Measurements from ENCODE around the gene ZNF540. TPM values are rescaled to one million over a fixed set of nuclear protein-coding genes. Genes with fewer than 3 reads are reported as not detected.

The ZNF540 gene
- 6.9 TPM for total RNA-seq
- long read RNA-seq, transcript ZNF540-201 (5 exons, 3,099 nt), result major isoform, 5 of 8 reads
- long read RNA-seq, partial matches to known transcripts, result 1 of 8 reads
- long read RNA-seq, other reads (novel, unspliced or antisense), result 1 of 8 reads

DNA sequence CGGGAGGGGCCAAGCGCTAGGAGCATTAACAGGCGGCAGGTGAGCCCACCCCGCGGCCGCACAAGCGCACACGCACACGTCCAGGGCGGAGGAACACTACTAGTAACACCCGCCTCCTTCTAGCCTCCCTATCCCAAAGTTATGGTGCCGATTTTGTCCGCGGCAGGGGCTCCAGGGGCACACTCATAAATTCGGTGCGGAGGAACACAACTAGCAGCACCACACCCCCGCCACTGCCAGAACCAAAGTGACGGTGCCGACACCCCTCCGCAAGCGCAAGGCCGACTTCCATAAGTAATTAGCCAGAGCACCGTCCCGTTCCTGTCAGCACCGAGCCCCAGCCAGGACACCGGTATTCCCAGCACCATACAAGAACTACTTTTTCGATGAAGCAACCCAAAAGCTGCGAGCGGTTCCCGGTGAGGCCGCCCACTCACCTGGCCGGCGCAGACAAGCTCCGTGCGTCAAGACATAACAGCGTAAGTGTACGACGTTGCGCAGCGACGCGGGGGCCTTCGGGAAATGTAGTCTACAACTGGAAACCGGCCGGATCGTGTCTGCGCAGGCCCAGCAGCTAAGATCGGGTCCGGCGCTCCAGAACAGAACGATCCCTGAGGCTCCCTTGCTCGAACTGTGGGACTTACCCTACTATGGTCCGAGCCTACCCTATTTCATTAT, at the start of gene ZNF540, which contains the start of gene ZNF571:
Gene ZNF540, plus strand, starts transcription at position 573 of the 678 bp plus-strand sequence. CDS start 3,572 bp downstream, outside the sequence.
Gene ZNF571, minus strand, starts transcription at position 489 of the 678 bp plus-strand sequence. CDS start 8,116 bp downstream, outside the sequence.
- Histone ChIP-seq H3K9me3 (replicated peaks) (no peaks in the 10 kb centered on the region), H3K4me3 (peak within 1 kb of the TSS; percentile 89), H3K27ac (replicated peaks) (peak within 1 kb of the TSS; percentile 92), H3K27me3 (ENCODE audit: low read depth) (no peaks in the 10 kb centered on the region), H3K4me1 (peaks cover 31% of the 10 kb centered on the region), H3K36me3 (peaks cover 26% of the 10 kb centered on the region)
- peak; percentile 95 for DNase-seq
- TF ChIP-seq, protein P1, sequence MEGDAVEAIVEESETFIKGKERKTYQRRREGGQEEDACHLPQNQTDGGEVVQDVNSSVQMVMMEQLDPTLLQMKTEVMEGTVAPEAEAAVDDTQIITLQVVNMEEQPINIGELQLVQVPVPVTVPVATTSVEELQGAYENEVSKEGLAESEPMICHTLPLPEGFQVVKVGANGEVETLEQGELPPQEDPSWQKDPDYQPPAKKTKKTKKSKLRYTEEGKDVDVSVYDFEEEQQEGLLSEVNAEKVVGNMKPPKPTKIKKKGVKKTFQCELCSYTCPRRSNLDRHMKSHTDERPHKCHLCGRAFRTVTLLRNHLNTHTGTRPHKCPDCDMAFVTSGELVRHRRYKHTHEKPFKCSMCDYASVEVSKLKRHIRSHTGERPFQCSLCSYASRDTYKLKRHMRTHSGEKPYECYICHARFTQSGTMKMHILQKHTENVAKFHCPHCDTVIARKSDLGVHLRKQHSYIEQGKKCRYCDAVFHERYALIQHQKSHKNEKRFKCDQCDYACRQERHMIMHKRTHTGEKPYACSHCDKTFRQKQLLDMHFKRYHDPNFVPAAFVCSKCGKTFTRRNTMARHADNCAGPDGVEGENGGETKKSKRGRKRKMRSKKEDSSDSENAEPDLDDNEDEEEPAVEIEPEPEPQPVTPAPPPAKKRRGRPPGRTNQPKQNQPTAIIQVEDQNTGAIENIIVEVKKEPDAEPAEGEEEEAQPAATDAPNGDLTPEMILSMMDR (IDR thresholded peaks at IDR 0.05; ENCODE audit: borderline replicate concordance), result no peak
- intact Hi-C loops (cut with micrococcal nuclease), result no loop called here

DNA sequence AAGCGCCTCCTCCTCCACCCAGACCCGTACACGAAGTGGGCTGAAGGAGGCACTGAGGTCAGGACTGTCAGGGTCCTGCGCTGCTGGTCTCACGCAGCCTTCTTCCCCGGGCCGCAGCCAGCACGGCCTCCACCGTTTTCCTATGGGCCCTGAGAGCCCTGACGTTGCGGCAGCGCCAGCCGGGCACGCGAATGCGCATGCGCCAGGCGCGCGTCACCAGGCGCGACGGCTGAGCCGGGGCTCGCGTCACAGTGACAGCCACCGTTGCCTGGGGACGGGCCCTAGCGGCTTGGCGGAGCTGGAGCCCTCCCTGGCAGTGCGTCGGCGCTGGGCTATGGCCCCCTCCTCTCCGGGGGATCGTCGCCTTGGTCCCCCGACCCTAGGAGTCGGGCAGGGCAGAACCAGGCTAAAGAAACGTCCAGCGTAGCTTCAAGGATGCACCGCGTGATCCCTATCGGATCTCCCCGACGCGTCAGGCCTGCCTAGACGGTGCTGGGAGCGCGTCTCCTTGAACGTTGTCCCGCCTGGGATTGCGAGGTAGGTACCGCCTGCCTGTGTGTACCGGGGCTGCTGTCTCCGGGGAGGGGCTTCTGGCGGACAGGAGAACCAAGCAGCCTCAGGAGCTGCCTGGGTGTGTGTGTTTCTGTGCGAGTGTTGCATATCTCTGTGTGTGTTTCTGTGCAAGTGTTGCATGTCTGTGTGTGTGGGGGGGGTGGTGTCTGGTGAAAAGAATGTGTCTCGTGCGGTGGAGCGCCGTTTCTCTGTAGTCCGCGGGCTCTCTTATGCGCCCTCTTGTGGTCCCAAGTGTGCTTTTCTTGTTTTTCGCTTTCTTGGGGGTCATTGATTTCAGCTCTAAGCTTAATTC, 43.3 kb upstream of the ZNF540 start:
- Histone ChIP-seq H3K4me3 (peak overlapping the region; percentile 72), H3K36me3 (peaks cover 71% of the 10 kb centered on the region), H3K27me3 (ENCODE audit: low read depth) (no peaks in the 10 kb centered on the region), H3K9me3 (replicated peaks) (no peaks in the 10 kb centered on the region), H3K4me1 (no peaks in the 10 kb centered on the region), H3K27ac (replicated peaks) (peak overlapping the region; percentile 68)
- intact Hi-C loops (cut with micrococcal nuclease), result no loop called here
- TF ChIP-seq, protein P1 (IDR thresholded peaks at IDR 0.05; ENCODE audit: borderline replicate concordance), result peak; percentile 47
- DNase-seq, result peak; percentile 50

DNA sequence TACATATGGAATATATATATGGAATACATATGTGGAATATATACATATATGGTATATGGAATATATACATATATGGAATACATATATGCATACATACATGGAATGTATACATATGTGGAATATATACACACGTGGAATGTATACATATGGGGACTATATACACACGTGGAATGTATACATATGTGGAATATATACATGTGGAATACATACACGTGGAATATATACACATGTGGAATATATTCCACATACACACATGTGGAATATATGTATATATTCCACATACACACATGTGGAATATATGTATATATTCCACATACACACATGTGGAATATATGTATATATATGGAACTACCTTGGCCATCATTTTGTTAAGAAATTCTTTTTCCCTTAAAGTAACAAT, 31.2 kb upstream of the ZNF540 start:
- Histone ChIP-seq H3K36me3 (peaks cover 100% of the 10 kb centered on the region), H3K9me3 (replicated peaks) (no peaks in the 10 kb centered on the region), H3K4me3 (no peak overlapping the region), H3K27ac (replicated peaks) (no peak overlapping the region), H3K4me1 (no peaks in the 10 kb centered on the region), H3K27me3 (ENCODE audit: low read depth) (no peaks in the 10 kb centered on the region)
- DNase-seq, result no peak
- intact Hi-C loops (cut with micrococcal nuclease), result no loop called here
- TF ChIP-seq, protein P1 (IDR thresholded peaks at IDR 0.05; ENCODE audit: borderline replicate concordance), result no peak

DNA sequence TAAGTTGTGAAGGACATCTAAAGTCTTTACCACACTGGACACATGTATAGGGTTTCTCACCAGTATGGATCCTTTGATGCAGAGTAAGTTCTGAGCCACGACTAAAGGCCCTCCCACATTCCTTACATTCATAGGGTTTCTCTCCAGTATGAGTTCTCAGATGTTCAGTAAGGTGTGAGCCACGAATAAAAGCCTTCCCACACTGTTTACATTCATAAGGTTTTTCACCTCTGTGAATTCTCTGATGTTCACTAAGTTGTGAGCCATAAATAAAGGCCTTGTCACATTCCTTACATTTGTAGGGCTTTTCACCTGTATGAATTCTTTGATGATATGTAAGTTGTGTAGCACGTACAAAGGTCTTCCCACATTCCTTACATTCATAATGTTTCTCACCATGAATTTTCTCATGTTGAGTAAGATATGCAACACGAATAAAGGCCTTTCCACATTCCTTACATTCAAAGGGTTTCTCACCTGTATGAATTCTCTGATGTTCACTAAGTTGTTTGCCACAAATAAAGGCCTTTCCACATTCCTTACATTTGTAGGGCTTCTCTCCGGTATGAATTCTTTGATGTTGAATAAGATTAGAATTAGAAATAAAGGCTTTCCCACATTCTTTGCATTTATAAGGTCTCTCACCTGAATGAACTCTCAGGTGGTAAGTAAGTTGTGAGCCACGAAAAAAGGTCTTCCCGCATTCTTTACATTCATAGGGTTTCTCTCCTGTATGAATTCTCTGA, 29.9 kb upstream of the ZNF540 start:
- no peak overlapping the region for H3K27ac ChIP-seq (replicated peaks)
- TF ChIP-seq, protein P1 (IDR thresholded peaks at IDR 0.05; ENCODE audit: borderline replicate concordance), result no peak
- peaks cover 100% of the 10 kb centered on the region for H3K36me3 ChIP-seq
- no peaks in the 10 kb centered on the region for H3K27me3 ChIP-seq (ENCODE audit: low read depth)
- no peaks in the 10 kb centered on the region for H3K4me1 ChIP-seq
- no peak overlapping the region for H3K4me3 ChIP-seq
- DNase-seq, result no peak
- intact Hi-C loops (cut with micrococcal nuclease), result no loop called here
- no peaks in the 10 kb centered on the region for H3K9me3 ChIP-seq (replicated peaks)

DNA sequence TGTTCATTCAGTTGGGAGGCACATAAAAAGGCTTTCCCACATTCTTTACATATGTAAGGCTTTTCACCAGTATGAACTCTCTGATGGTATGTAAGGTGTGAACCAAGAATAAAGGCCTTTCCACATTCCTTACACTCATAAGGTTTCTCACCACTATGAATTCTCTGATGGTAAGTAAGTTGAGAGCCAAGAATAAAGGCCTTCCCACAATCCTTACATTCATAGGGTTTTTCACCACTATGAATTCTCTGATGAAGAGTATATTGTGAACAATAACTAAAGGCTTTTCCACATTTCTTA, 29.4 kb upstream of the ZNF540 start:
- intact Hi-C loops (cut with micrococcal nuclease), result no loop called here
- no peaks in the 10 kb centered on the region for H3K9me3 ChIP-seq (replicated peaks)
- peaks cover 100% of the 10 kb centered on the region for H3K36me3 ChIP-seq

More for the DNA sequence above, 29.4 kb upstream of the ZNF540 start:
- H3K4me3 ChIP-seq, result no peak overlapping the region
- H3K4me1 ChIP-seq, result no peaks in the 10 kb centered on the region
- TF ChIP-seq, protein P1 (IDR thresholded peaks at IDR 0.05; ENCODE audit: borderline replicate concordance), result no peak
- no peaks in the 10 kb centered on the region for H3K27me3 ChIP-seq (ENCODE audit: low read depth)
- DNase-seq, result no peak
- H3K27ac ChIP-seq (replicated peaks), result no peak overlapping the region

All from left ventricle myocardium inferior (tissue), 1 donor.